ENCODE results near the gene CCDC82. TPM values are rescaled to one million over a fixed set of nuclear protein-coding genes. Genes with fewer than 3 reads are reported as not detected.

CCDC82 gene
- total and polyA plus RNA-seq, 7 donors: 9.5 to 39.2 (median 24.4) TPM

DNA sequence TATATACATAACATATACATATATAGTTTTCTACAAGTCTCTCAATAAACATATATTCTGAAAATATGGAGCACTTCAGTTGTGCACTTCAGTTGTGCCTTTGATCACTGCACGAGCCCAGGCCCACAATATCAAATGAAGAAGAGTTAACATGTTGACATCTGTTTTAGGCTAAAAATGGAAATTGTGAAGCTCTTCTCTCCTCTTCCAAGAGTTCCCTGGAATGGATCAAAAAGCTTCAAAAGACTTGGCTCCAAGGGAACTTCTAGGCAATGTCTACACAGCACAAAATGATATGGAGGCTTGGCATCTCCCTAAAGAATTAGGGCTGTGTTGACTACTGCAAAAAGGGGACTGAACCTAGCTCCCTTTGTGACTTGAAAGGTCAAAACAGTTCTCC, 83.6 kb downstream of the CCDC82 start:
- no peaks in the 10 kb centered on the region for H3K9me3 ChIP-seq
- H3K4me1 ChIP-seq: peaks cover 0 to 51% (median 44%) of the 10 kb centered on the region in 4 donors
- DNase-seq: no peak
- H3K27ac ChIP-seq: peak overlapping the region; percentile 69 to 86 (median 80)
- TF ChIP-seq POLR2A (IDR thresholded peaks at IDR 0.05) (no peak), POLR2AphosphoS5 (IDR thresholded peaks at IDR 0.05) (no peak), EP300 (IDR thresholded peaks at IDR 0.05) (no peak)
- TF ChIP-seq, protein P1, sequence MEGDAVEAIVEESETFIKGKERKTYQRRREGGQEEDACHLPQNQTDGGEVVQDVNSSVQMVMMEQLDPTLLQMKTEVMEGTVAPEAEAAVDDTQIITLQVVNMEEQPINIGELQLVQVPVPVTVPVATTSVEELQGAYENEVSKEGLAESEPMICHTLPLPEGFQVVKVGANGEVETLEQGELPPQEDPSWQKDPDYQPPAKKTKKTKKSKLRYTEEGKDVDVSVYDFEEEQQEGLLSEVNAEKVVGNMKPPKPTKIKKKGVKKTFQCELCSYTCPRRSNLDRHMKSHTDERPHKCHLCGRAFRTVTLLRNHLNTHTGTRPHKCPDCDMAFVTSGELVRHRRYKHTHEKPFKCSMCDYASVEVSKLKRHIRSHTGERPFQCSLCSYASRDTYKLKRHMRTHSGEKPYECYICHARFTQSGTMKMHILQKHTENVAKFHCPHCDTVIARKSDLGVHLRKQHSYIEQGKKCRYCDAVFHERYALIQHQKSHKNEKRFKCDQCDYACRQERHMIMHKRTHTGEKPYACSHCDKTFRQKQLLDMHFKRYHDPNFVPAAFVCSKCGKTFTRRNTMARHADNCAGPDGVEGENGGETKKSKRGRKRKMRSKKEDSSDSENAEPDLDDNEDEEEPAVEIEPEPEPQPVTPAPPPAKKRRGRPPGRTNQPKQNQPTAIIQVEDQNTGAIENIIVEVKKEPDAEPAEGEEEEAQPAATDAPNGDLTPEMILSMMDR (IDR thresholded peaks at IDR 0.05): no peak
- H3K36me3 ChIP-seq: no peaks in the 10 kb centered on the region
- 78 to 84% methylated on average over 1 of the region's 1 CpG for WGBS, 2 donors
- H3K27me3 ChIP-seq: no peaks in the 10 kb centered on the region
- H3K4me3 ChIP-seq: no peak overlapping the region
- intact Hi-C loops (cut with DNase I): loop anchor here (5.0 kb wide), 1 partner anchor 64 kb away; no protein-coding TSS in a partner anchor

DNA sequence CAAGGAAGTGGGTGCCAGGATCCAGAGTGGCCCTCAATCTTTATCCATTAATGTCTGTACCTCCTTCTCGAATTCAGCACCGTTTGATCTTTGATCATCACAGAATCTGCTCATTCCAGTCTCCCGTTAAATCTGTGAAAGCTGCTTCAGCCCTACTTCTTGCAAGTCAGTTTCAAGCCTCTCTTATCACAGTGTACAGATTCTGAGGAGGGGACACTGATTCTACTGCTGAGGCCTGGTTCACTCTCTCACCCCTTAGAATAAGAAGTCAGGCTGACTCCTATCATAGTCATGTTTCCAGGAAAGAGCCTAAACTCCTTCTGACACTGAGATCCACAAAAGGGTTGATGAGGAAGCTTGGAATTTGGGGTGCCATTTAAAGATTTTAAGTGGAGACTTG, 85.7 kb downstream of the CCDC82 start:
- peaks cover 0 to 39% (median 35%) of the 10 kb centered on the region in 4 donors for H3K4me1 ChIP-seq
- intact Hi-C loops (cut with DNase I): no loop called here
- 30 to 72% methylated on average over 3 of the region's 3 CpGs for WGBS, 2 donors
- DNase-seq: no peak
- no peaks in the 10 kb centered on the region for H3K27me3 ChIP-seq
- TF ChIP-seq POLR2A (IDR thresholded peaks at IDR 0.05) (no peak), POLR2AphosphoS5 (IDR thresholded peaks at IDR 0.05) (no peak), EP300 (IDR thresholded peaks at IDR 0.05) (no peak)
- TF ChIP-seq, protein P1 (IDR thresholded peaks at IDR 0.05): no peak
- no peak overlapping the region for H3K4me3 ChIP-seq
- no peaks in the 10 kb centered on the region for H3K36me3 ChIP-seq
- H3K9me3 ChIP-seq: no peaks in the 10 kb centered on the region
- no peak overlapping the region for H3K27ac ChIP-seq

DNA sequence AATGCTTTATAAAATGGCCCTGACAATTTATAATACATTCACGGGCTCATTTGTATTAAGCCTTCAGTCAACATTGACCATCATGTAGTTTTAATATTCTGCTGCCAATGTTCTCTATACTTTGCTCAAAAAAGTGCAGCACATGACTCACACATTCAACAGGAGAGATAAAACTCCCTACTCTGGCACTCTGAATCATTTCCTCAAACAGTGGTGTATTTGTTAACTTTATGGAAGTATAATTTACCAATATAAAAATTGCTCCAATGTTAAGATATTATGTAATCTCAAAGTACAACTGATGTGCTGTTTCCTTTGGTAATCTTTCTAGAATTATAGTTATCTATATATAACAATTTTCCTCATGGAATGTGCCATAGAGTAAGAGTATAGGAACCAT, 86.6 kb downstream of the CCDC82 start:
- H3K36me3 ChIP-seq: no peaks in the 10 kb centered on the region
- TF ChIP-seq EP300 (IDR thresholded peaks at IDR 0.05): no peak
- TF ChIP-seq POLR2A (IDR thresholded peaks at IDR 0.05): no peak
- TF ChIP-seq, protein P1 (IDR thresholded peaks at IDR 0.05): no peak
- no peak for TF ChIP-seq POLR2AphosphoS5 (IDR thresholded peaks at IDR 0.05)
- intact Hi-C loops (cut with DNase I): no loop called here
- no peaks in the 10 kb centered on the region for H3K27me3 ChIP-seq
- no peak for DNase-seq
- H3K27ac ChIP-seq: no peak overlapping the region
- H3K4me1 ChIP-seq: peaks cover 0 to 31% (median 30%) of the 10 kb centered on the region in 4 donors
- 16 to 63% methylated on average over 1 of the region's 1 CpG for WGBS, 2 donors
- no peak overlapping the region for H3K4me3 ChIP-seq
- H3K9me3 ChIP-seq: no peaks in the 10 kb centered on the region

Small RNA genes lying within 50 kb of the gene (small RNA-seq; reads per million reads assigned to genes)
- 0 reads per million in 3 donors for gene MIR1260B

Other genes with a start within 250 kb of the CCDC82 start
- 10 to 100 TPM; 11.8 to 20.7 (median 17.9) TPM for gene MAML2, start 46.7 kb downstream of the CCDC82 start, total RNA-seq
- gene MAML2, start 46.7 kb downstream of the CCDC82 start, polyA plus RNA-seq: 1 to 10 TPM; 2.8 to 7.1 (median 4.2) TPM
- gene JRKL, start 101 bp upstream of the CCDC82 start, total RNA-seq: 1 to 10 TPM; 4.2 to 6.9 (median 6.3) TPM
- gene JRKL, start 101 bp upstream of the CCDC82 start, polyA plus RNA-seq: 1 to 10 TPM; 3.6 to 6.4 (median 4.2) TPM